ENCODE data around the gene DHRS9. TPM values are rescaled to one million over a fixed set of nuclear protein-coding genes. Genes with fewer than 3 reads are reported as not detected.

Gene DHRS9
- total RNA-seq, 3 donors from 2014 or later (not counting 1 experiment from before 2014, with no cell fraction given) = 2.4 TPM; not detected in 2

GRCh38 chr2:169106563-169107545 lies 37.5 kb downstream of the DHRS9 start:
- DNase-seq = peak in 1 of 2 donors; percentile 14
- Mint-ChIP-seq H3K27me3 (ENCODE audit: low read depth in 2 of 2) (no peaks in the 10 kb centered on the region), H3K4me1 (peaks cover 52 to 58% of the 10 kb centered on the region in 2 donors), H3K36me3 (no peaks in the 10 kb centered on the region), H3K27ac (peak overlapping the region; percentile 75 to 85), H3K4me3 (peak overlapping the region; percentile 78), H3K9me3 (no peaks in the 10 kb centered on the region)
- WGBS (ENCODE audit: insufficient coverage) = 39% methylated on average over 3 of the region's 6 CpGs
- peaks cover 37% of the 10 kb centered on the region for H3K4me1 ChIP-seq (ENCODE audit: control insufficient read depth, insufficient read depth, low read length)
- intact Hi-C loops (cut with micrococcal nuclease) = loop anchor here (5.0 kb wide), 1 partner anchor 130 kb away; no protein-coding TSS in a partner anchor
- no peak overlapping the region for H3K4me3 ChIP-seq (ENCODE audit: low read length)
- no peaks in the 10 kb centered on the region for H3K27me3 ChIP-seq (ENCODE audit: control insufficient read depth, insufficient read depth, low read length)
- H3K9me3 ChIP-seq (ENCODE audit: control insufficient read depth, insufficient read depth, low read length) = no peaks in the 10 kb centered on the region
- no peaks in the 10 kb centered on the region for H3K36me3 ChIP-seq (ENCODE audit: control insufficient read depth, insufficient read depth, low read length)
- peak overlapping the region; percentile 1 for H3K27ac ChIP-seq (ENCODE audit: low read length)
- peak in 1 of 3 donors; percentile 53 for ATAC-seq
- no peak for TF ChIP-seq CTCF (IDR thresholded peaks at IDR 0.05)

DNA sequence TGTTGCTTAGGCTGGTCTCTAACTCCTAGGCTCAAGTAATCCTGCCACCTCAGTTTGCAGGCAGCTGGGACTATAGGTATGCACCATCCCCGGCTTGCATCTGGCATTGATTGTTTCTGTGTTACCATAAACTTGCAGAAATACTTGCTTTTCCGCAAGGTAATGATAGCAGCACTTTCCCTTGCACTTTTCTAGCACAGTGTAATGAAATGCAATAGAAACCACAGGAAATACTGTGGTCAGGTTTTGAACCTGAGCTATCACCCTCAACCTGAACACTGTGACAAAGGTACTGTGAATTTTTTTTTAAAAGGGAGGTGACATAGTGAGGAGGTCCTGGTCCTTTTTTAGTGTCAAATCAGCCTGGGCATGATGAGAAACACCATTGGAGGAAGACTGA lies 38.3 kb downstream of the DHRS9 start:
- Mint-ChIP-seq H3K36me3 (no peaks in the 10 kb centered on the region), H3K4me1 (peaks cover 52 to 58% of the 10 kb centered on the region in 2 donors), H3K9me3 (no peaks in the 10 kb centered on the region), H3K27ac (peak overlapping the region; percentile 75 to 85), H3K4me3 (peak overlapping the region; percentile 65), H3K27me3 (ENCODE audit: low read depth in 2 of 2) (no peaks in the 10 kb centered on the region)
- H3K4me1 ChIP-seq (ENCODE audit: control insufficient read depth, insufficient read depth, low read length) = peaks cover 37% of the 10 kb centered on the region
- TF ChIP-seq CTCF (IDR thresholded peaks at IDR 0.05) = no peak
- intact Hi-C loops (cut with micrococcal nuclease) = loop anchor here (5.0 kb wide), 1 partner anchor 130 kb away; no protein-coding TSS in a partner anchor
- H3K36me3 ChIP-seq (ENCODE audit: control insufficient read depth, insufficient read depth, low read length) = no peaks in the 10 kb centered on the region
- peak overlapping the region; percentile 63 for H3K27ac ChIP-seq (ENCODE audit: low read length)
- H3K9me3 ChIP-seq (ENCODE audit: control insufficient read depth, insufficient read depth, low read length) = no peaks in the 10 kb centered on the region
- WGBS (ENCODE audit: insufficient coverage) = 0% methylated on average over 2 of the region's 2 CpGs
- no peaks in the 10 kb centered on the region for H3K27me3 ChIP-seq (ENCODE audit: control insufficient read depth, insufficient read depth, low read length)
- no peak overlapping the region for H3K4me3 ChIP-seq (ENCODE audit: low read length)
- ATAC-seq (peak; percentile 76 to 87 (median 79)), DNase-seq (peak in 1 of 2 donors; percentile 74)

DNA sequence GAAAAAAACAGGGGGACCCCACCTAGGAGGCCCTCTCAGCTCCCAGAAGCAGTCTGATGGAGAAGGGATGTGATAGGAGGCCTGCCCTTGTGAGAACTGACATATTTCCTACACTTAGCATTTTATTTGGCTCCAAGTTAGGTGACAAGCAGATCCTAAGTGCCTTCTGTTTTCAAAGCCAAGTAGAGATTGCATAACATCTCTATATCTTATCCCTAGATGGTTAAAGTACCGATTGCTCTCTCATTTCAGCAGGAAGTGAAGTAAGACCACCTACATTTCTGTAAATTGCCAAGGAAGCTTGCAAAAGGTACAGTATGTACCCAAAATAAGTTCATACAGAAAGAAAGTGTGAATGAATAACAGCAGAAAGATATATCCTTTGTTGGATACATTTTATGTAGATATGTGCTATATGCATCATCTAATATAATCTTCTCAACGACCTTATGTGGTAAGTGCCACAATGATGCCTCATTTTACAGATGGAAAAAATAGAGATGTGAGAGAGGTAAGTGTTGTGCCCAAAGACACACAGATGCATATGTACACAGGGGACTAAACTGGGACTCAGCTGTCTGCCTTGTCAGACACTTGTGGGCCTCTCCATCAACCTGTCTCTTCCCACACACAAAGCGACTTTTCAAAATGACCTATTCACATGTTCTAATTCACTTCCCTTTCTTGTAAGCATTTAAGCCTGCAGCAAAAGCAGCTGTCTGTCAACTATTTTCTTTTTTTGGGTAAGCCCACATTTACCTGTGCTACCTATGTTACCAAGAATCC lies 38.9 kb downstream of the DHRS9 start:
- peak overlapping the region; percentile 75 to 85 for H3K27ac Mint-ChIP-seq

More for the DNA sequence above, 38.9 kb downstream of the DHRS9 start:
- no peak overlapping the region for H3K4me3 ChIP-seq (ENCODE audit: low read length)
- H3K9me3 Mint-ChIP-seq = no peaks in the 10 kb centered on the region
- no peaks in the 10 kb centered on the region for H3K36me3 Mint-ChIP-seq
- WGBS (ENCODE audit: insufficient coverage) = 15% methylated on average over 2 of the region's 3 CpGs
- peak overlapping the region; percentile 65 for H3K4me3 Mint-ChIP-seq
- peak overlapping the region; percentile 63 for H3K27ac ChIP-seq (ENCODE audit: low read length)
- DNase-seq = no peak
- TF ChIP-seq CTCF (IDR thresholded peaks at IDR 0.05) = no peak
- no peaks in the 10 kb centered on the region for H3K27me3 ChIP-seq (ENCODE audit: control insufficient read depth, insufficient read depth, low read length)
- no peaks in the 10 kb centered on the region for H3K36me3 ChIP-seq (ENCODE audit: control insufficient read depth, insufficient read depth, low read length)
- intact Hi-C loops (cut with micrococcal nuclease) = loop anchor here (5.0 kb wide), 1 partner anchor 131 kb away; no protein-coding TSS in a partner anchor
- peaks cover 50 to 56% of the 10 kb centered on the region in 2 donors for H3K4me1 Mint-ChIP-seq
- no peaks in the 10 kb centered on the region for H3K27me3 Mint-ChIP-seq (ENCODE audit: low read depth in 2 of 2)
- H3K4me1 ChIP-seq (ENCODE audit: control insufficient read depth, insufficient read depth, low read length) = peaks cover 37% of the 10 kb centered on the region
- peak in 1 of 3 donors; percentile 6 for ATAC-seq
- H3K9me3 ChIP-seq (ENCODE audit: control insufficient read depth, insufficient read depth, low read length) = no peaks in the 10 kb centered on the region

Measured in natural killer cell (primary cell).